Neuron (in vitro differentiated cells): ENCODE data around the gene OR10C1.

Source experiments
- H2AFZ ChIP-seq: one replicate; pipeline ENCODE4 v1.6.1; 2013; ENCODE audit warnings: low read depth, mild to moderate bottlenecking, inconsistent platforms, low read length, moderate library complexity
- H3K27me3 ChIP-seq: one replicate; pipeline ENCODE4 v1.6.1; 2013; ENCODE audit warnings: low read length; ENCODE audit not compliant: insufficient read depth
- H3K36me3 ChIP-seq: one replicate; pipeline ENCODE4 v1.6.1; 2013; ENCODE audit warnings: low read length; ENCODE audit not compliant: insufficient read depth
- H3K4me1 ChIP-seq: one replicate; pipeline ENCODE4 v1.6.1; 2013; ENCODE audit warnings: low read length; ENCODE audit not compliant: insufficient read depth
- H3K4me3 ChIP-seq: 2 replicates; pipeline ENCODE4 v1.5.1; 2013; ENCODE audit warnings: mild to moderate bottlenecking, low read length, moderate library complexity
- H3K9me3 ChIP-seq: one replicate; pipeline ENCODE4 v1.6.1; 2013; ENCODE audit warnings: low read length

Gene OR10C1

GRCh38 chr6:29486577-29486976, 47.5 kb downstream of the OR10C1 start:
- H3K4me1 ChIP-seq, result no peaks in the 10 kb centered on the region
- no peak overlapping the region for H2AFZ ChIP-seq
- no peaks in the 10 kb centered on the region for H3K9me3 ChIP-seq
- H3K27me3 ChIP-seq, result no peaks in the 10 kb centered on the region
- no peak overlapping the region for H3K4me3 ChIP-seq
- H3K36me3 ChIP-seq, result no peaks in the 10 kb centered on the region

DNA sequence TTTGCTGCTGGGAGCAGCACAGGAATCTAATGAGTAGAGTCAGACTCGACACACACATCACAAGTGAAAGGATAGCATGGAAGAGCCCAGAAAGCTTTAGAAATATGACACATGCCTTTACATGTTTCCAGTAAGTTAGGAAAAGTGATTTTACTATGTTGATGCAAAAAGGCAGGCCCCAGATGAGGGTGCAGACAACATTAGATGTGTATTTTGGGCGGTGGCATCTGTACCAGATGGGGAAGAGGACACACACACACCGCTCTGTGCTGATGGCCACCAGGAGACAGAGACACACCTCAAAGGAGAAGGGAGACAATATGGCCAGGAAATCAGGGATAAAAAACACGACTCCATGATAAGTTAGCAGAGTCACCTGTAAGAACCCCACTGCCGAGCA, 48.0 kb downstream of the OR10C1 start:
- no peaks in the 10 kb centered on the region for H3K36me3 ChIP-seq
- H3K9me3 ChIP-seq, result no peaks in the 10 kb centered on the region
- H2AFZ ChIP-seq, result no peak overlapping the region
- no peaks in the 10 kb centered on the region for H3K27me3 ChIP-seq
- H3K4me3 ChIP-seq, result no peak overlapping the region
- H3K4me1 ChIP-seq, result no peaks in the 10 kb centered on the region

DNA sequence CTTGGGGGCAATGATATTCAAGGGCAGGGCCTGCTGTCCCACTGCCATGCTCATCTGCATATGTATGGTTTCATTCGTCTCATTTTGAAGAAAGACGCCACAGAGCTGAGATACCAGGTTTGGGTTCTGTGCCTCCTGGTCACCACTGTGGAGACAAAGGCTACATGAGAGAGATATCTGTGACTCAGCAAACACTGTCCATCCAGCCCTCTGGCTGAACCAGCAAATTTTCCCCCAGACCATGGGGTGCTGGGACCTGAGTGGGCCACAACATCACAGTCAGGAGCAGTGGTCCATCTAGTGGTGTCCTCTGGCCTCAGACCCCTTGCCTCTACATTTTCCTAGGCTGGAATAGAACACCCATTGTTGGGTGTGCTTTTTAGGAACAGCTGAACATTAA, 48.6 kb downstream of the OR10C1 start, which contains the start of gene MAS1L:
Gene MAS1L, minus strand, starts transcription at position 297 of the 400 bp plus-strand sequence. Its CDS starts 54 bp downstream, at position 243.
- Histone ChIP-seq H2AFZ (no peak within 1 kb of the TSS), H3K36me3 (no peaks in the 10 kb centered on the region), H3K9me3 (no peaks in the 10 kb centered on the region), H3K27me3 (no peaks in the 10 kb centered on the region), H3K4me3 (no peak within 1 kb of the TSS), H3K4me1 (no peaks in the 10 kb centered on the region)

GRCh38 chr6:29488874-29489273, 49.8 kb downstream of the OR10C1 start:
- Histone ChIP-seq H3K4me1 (no peaks in the 10 kb centered on the region), H2AFZ (no peak overlapping the region), H3K4me3 (no peak overlapping the region), H3K9me3 (no peaks in the 10 kb centered on the region), H3K27me3 (no peaks in the 10 kb centered on the region), H3K36me3 (no peaks in the 10 kb centered on the region)

- H3K36me3 ChIP-seq, result no peaks in the 10 kb centered on the region
- no peak overlapping the region for H2AFZ ChIP-seq
- H3K9me3 ChIP-seq, result no peaks in the 10 kb centered on the region
- no peaks in the 10 kb centered on the region for H3K4me1 ChIP-seq
- H3K4me3 ChIP-seq, result no peak overlapping the region
- no peaks in the 10 kb centered on the region for H3K27me3 ChIP-seq
These were observed 50.2 kb downstream of the OR10C1 start for GRCh38 chr6:29489286-29489685.

- Histone ChIP-seq H3K36me3 (no peaks in the 10 kb centered on the region), H2AFZ (no peak overlapping the region), H3K27me3 (no peaks in the 10 kb centered on the region), H3K9me3 (no peaks in the 10 kb centered on the region), H3K4me3 (no peak overlapping the region), H3K4me1 (no peaks in the 10 kb centered on the region)
These were observed 50.9 kb downstream of the OR10C1 start for GRCh38 chr6:29490055-29490454.

GRCh38 chr6:29490552-29490951, 51.4 kb downstream of the OR10C1 start:
- no peaks in the 10 kb centered on the region for H3K27me3 ChIP-seq
- no peaks in the 10 kb centered on the region for H3K4me1 ChIP-seq
- H3K36me3 ChIP-seq, result no peaks in the 10 kb centered on the region
- H3K9me3 ChIP-seq, result no peaks in the 10 kb centered on the region
- H3K4me3 ChIP-seq, result no peak overlapping the region
- H2AFZ ChIP-seq, result no peak overlapping the region
